Measurements from ENCODE around the gene SLC66A2.

SLC66A2 gene

DNA sequence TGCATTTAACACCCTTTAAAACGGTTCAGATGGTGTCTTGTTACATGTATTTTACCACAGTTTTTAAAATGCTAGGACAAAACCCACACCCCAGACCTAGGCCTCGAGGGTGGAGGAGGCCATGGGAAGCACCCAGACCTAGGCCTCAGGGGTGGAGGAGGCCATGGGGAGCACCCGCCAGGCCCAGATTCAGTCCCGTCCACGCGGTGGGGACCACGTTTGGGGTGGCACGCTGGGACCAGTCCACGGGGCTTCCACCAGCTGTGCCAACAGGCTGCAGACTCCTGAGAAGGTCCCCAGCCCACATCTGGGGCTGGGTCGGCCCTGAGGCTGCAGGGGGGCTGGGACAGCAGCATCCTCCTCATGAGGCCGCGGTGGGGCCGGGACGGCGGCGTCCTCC, 63.4 kb downstream of the SLC66A2 start:
- TF ChIP-seq CTCF (conservative IDR thresholded peaks at IDR 0.05; ENCODE audit: low read length), result no peak
- H3K4me3 ChIP-seq (ENCODE audit: low read length), result no peak overlapping the region
- DNase-seq (ENCODE audit: low read depth), result no peak

DNA sequence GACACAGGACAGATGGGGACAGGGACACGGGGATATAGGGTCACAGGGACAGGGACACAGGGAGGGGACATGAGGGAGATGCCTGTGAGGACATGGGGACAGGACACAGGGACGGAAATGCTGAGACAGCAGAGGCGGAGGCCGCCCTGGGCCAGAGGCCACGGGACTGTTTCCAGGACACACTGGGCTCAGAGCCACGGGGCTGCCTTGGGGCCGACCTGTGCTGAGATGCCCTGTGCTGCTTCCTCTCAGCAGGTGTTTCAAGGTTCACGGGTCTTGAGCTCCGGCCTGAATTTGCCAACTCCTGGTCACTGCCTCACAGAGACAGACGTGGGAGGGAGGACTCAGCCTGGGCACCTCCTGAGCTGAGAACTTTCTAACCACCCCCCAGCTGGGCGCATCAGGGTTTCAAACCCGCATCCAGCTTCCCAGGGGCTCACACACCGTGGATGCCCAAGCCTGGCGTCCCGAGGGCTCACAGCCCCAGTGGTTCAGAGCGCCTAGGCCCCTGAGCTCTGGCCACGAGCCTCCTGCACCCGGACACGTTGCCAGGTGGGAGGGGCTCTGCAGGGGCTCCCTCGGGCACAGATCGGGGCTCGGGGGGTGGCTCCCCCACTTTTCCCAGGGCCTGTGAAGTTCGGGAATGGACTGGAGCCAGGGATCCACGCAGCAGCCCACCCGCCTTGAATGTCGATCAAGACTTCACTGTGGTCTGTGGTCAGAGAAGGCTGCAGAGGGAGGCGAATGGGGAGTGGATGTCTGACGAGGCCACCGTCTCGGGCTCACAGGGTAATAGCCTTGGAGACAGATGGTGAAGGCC, 64.1 kb downstream of the SLC66A2 start:
- no peak for DNase-seq (ENCODE audit: low read depth)
- no peak for TF ChIP-seq CTCF (conservative IDR thresholded peaks at IDR 0.05; ENCODE audit: low read length)
- H3K4me3 ChIP-seq (ENCODE audit: low read length), result no peak overlapping the region

- no peak for TF ChIP-seq CTCF (conservative IDR thresholded peaks at IDR 0.05; ENCODE audit: low read length)
- no peak for DNase-seq (ENCODE audit: low read depth)
- H3K4me3 ChIP-seq (ENCODE audit: low read length), result no peak overlapping the region
Measured at GRCh38 chr18:79884963-79885728, 66.3 kb downstream of the SLC66A2 start.

GRCh38 chr18:79884294-79884962, 67.0 kb downstream of the SLC66A2 start:
- TF ChIP-seq CTCF (conservative IDR thresholded peaks at IDR 0.05; ENCODE audit: low read length), result no peak
- DNase-seq (ENCODE audit: low read depth), result no peak

DNA sequence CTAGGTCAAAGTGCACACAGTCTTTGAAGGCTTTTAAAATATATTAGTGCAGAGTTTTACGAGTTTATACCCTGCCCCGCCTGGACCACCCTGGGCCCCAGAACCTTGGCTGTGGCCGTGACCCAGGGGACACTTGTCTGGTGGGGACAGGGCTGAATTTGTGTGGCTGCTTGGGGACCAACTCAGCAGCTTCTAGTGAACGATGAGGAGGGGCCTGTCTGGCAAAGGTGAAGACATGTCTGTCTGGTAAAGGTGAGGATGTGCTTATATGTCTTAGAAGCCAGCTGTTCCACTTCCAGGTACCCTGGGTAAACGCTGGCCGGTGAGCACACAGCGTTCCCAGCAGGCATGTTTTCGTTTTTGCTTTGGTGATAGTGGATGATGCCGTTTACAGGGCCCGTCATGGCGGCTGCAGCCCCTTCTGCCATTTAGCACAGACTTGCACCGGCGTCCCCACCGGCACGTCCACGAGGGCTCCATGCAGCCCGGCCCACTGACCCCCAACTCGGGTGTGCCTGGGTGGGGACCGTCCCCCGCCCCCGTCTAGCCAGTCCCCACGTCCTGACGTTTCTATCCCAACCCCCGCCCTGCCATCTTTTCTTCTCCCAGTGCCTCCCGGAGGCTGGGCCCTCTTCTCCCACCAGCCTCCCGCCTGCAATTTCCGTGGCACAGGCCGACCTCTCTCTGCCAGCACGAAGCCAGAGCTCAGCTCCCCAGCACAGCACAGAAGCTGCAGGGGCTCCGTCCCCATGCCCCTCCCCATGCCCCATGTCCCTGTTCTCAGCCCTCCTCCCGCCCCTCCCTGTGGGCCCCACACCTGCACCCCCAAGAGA, 67.8 kb downstream of the SLC66A2 start:
- TF ChIP-seq CTCF (conservative IDR thresholded peaks at IDR 0.05; ENCODE audit: low read length), result no peak
- DNase-seq (ENCODE audit: low read depth), result no peak

More at GRCh38 chr18:79884294-79884962, 67.0 kb downstream of the SLC66A2 start:
- H3K4me3 ChIP-seq (ENCODE audit: low read length), result no peak overlapping the region

GRCh38 chr18:79882522-79883241, 68.8 kb downstream of the SLC66A2 start:
- no peak for TF ChIP-seq CTCF (conservative IDR thresholded peaks at IDR 0.05; ENCODE audit: low read length)
- H3K4me3 ChIP-seq (ENCODE audit: low read length), result no peak overlapping the region
- DNase-seq (ENCODE audit: low read depth), result no peak

More for the DNA sequence above, 67.8 kb downstream of the SLC66A2 start:
- H3K4me3 ChIP-seq (ENCODE audit: low read length), result no peak overlapping the region

Data from AG10803 (cell line).